Keratinocyte (primary cell): ENCODE results near the gene TMEM45B. TPM values are rescaled to one million over a fixed set of nuclear protein-coding genes. Genes with fewer than 3 reads are reported as not detected.
"Not testable (repeated sequence)": the region's sequence is repeated elsewhere in the genome, so short reads cannot be mapped to it uniquely, and the experiment has no call there.

Source experiments
- DNase-seq: peaks from one replicate; pipeline ENCODE4 v3.0.0-alpha.2; 2011; ENCODE audit warnings: low read depth, missing footprints, low spot score
- FAIRE-seq: peaks from 2 replicates; lab custom pipeline; 2011; peaks lifted over from hg19 to GRCh38; lab: Jason Lieb, UNC
- H2AFZ ChIP-seq: 2 replicates; pipeline ENCODE4 v1.6.0; 2012; ENCODE audit warnings: low read length, control low read depth, inconsistent platforms; ENCODE audit not compliant: control insufficient read depth
- H3K27ac ChIP-seq: 2 replicates; pipeline ENCODE4 v1.5.1; 2011; ENCODE audit warnings: low read length; ENCODE audit not compliant: control insufficient read depth, insufficient read depth
- H3K27me3 ChIP-seq: 3 replicates; pipeline ENCODE4 v1.6.0; 2011; ENCODE audit warnings: low read length; ENCODE audit not compliant: control insufficient read depth, insufficient read depth; ENCODE audit errors: extremely low read depth
- H3K36me3 ChIP-seq, 2 experiments: 2 replicates in 1 of 2; 3 replicates in 1 of 2; pipeline ENCODE4 v1.5.1; 2011; ENCODE audit warnings: low read length in 2 of 2, mild to moderate bottlenecking in 1 of 2; ENCODE audit not compliant: control insufficient read depth in 2 of 2, insufficient read depth in 2 of 2; ENCODE audit errors: extremely low read depth in 1 of 2
- H3K4me1 ChIP-seq: 3 replicates; pipeline ENCODE4 v1.5.1; 2011; ENCODE audit warnings: low read length; ENCODE audit not compliant: control insufficient read depth, insufficient read depth; ENCODE audit errors: extremely low read depth
- H3K4me2 ChIP-seq: 3 replicates; pipeline ENCODE4 v1.6.0; 2011; ENCODE audit warnings: low read depth, low read length; ENCODE audit not compliant: control insufficient read depth, insufficient read depth; ENCODE audit errors: extremely low read depth
- H3K4me3 ChIP-seq, 3 experiments: fragments of 200-600 bp in 1 of 3; sonication (generic) in 1 of 3; 2 replicates in 2 of 3; 3 replicates in 1 of 3; pipeline ENCODE4 v1.5.1; 2011 to 2016; ENCODE audit warnings: low read length in 3 of 3, mild to moderate bottlenecking in 3 of 3, control low read depth in 2 of 3, inconsistent platforms in 1 of 3, low read depth in 1 of 3, mixed read lengths in 1 of 3, mixed run types in 1 of 3, moderate library complexity in 1 of 3; ENCODE audit not compliant: control insufficient read depth in 2 of 3, insufficient read depth in 2 of 3; ENCODE audit errors: extremely low read depth in 1 of 3
- H3K79me2 ChIP-seq: 2 replicates; pipeline ENCODE4 v1.6.0; 2012; ENCODE audit warnings: low read length; ENCODE audit not compliant: control insufficient read depth, insufficient read depth
- H3K9ac ChIP-seq: 3 replicates; pipeline ENCODE4 v1.6.0; 2011; ENCODE audit warnings: low read length; ENCODE audit not compliant: control insufficient read depth, insufficient read depth; ENCODE audit errors: extremely low read depth
- H3K9me1 ChIP-seq: 3 replicates; pipeline ENCODE4 v1.6.0; 2011; ENCODE audit warnings: low read length; ENCODE audit not compliant: control insufficient read depth, insufficient read depth; ENCODE audit errors: extremely low read depth
- H3K9me3 ChIP-seq: 2 replicates; pipeline ENCODE4 v1.5.1; 2012; ENCODE audit warnings: low read depth, low read length; ENCODE audit not compliant: control insufficient read depth
- H4K20me1 ChIP-seq: 3 replicates; pipeline ENCODE4 v1.6.0; 2011; ENCODE audit warnings: low read length; ENCODE audit not compliant: control insufficient read depth, insufficient read depth; ENCODE audit errors: extremely low read depth
- EZH2 ChIP-seq: IDR thresholded peaks from one replicate; pipeline ENCODE4 v1.6.1; 2012; ENCODE audit warnings: inconsistent platforms, mild to moderate bottlenecking, low read length, moderate library complexity
- dilution Hi-C: fragments of 300-500 bp; cut with MboI; formaldehyde crosslinking; loops from one replicate; pipeline ENCODE4 v1.7.0; 2020; ENCODE audit warnings: low sequenced_read_pairs; ENCODE audit not compliant: extremely low pct_ligation_motif_present
- polyA plus RNA-seq, 5 experiments: library from polyadenylated mRNA; depleted of rRNA in 3 of 5; stranded (reverse) in 3 of 5; stranded (forward) in 1 of 5; unstranded in 1 of 5; fragments of >200 nt; gene quantifications; 1 replicate in 1 of 5; 2 replicates in 3 of 5; 3 replicates in 1 of 5; pipeline versions ENCODE4 v1.2.1 to v1.2.3, GENCODE V29; 2011 to 2012; ENCODE audit warnings: missing spikeins in 2 of 5, low read depth in 1 of 5, low replicate concordance in 1 of 5
- TF ChIP-seq, protein P1 (sequence below), 3 experiments: IDR thresholded peaks in 1 of 3; conservative IDR thresholded peaks in 1 of 3; optimal IDR thresholded peaks in 1 of 3; 2 replicates in 2 of 3; 3 replicates in 1 of 3; pipeline versions ENCODE3 to v1.5.1; 2011; ENCODE audit warnings: low read length in 3 of 3, mild to moderate bottlenecking in 3 of 3, moderate library complexity in 2 of 3, control low read depth in 1 of 3, inconsistent platforms in 1 of 3; ENCODE audit not compliant: insufficient read depth in 2 of 3; ENCODE audit errors: extremely low read depth in 1 of 3

The TMEM45B gene
- polyA plus RNA-seq, 1 donor (not counting 4 experiments of a cell fraction or from before 2014, with no cell fraction given): 2.6 TPM

DNA sequence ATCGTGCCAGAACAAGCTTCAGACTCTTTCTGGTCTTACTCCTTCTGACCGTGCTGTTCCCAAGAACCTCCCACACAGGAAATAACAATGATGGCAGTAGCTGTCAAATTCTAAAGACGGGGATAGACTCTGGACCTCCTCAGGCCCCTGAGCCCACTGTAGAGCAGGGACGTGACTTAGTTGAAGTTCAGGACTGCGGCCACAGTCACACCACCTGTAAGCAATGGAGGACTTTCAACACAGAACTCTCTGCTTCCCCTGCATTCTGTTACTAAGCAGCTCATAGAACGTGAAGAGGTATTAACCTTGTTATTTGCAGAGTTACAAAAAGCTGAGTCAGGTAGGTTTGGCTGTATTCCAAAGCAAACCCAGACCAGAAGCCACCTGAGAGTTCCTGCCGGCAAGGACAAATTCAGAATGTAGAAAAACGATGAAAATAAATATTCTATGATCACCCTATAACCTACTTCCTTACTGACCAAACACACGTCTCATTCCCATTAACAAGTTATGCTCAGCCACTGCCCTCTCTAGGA is 12.7 kb downstream of the TMEM45B start:
- no peak for TF ChIP-seq EZH2
- TF ChIP-seq, protein P1, sequence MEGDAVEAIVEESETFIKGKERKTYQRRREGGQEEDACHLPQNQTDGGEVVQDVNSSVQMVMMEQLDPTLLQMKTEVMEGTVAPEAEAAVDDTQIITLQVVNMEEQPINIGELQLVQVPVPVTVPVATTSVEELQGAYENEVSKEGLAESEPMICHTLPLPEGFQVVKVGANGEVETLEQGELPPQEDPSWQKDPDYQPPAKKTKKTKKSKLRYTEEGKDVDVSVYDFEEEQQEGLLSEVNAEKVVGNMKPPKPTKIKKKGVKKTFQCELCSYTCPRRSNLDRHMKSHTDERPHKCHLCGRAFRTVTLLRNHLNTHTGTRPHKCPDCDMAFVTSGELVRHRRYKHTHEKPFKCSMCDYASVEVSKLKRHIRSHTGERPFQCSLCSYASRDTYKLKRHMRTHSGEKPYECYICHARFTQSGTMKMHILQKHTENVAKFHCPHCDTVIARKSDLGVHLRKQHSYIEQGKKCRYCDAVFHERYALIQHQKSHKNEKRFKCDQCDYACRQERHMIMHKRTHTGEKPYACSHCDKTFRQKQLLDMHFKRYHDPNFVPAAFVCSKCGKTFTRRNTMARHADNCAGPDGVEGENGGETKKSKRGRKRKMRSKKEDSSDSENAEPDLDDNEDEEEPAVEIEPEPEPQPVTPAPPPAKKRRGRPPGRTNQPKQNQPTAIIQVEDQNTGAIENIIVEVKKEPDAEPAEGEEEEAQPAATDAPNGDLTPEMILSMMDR (optimal IDR thresholded peaks at IDR 0.05 in 1 of 3, IDR thresholded peaks at IDR 0.05 in 1 of 3, conservative IDR thresholded peaks at IDR 0.05 in 1 of 3; ENCODE audit: extremely low read depth in 1 of 3, insufficient read depth in 2 of 3, low read length in 3 of 3): no peak
- Histone ChIP-seq H3K4me1 (peaks cover 63% of the 10 kb centered on the region), H3K27me3 (no peaks in the 10 kb centered on the region), H3K9me1 (no peaks in the 10 kb centered on the region), H3K9me3 (no peaks in the 10 kb centered on the region), H3K27ac (peak overlapping the region; percentile 86), H3K79me2 (no peaks in the 10 kb centered on the region), H2AFZ (peak overlapping the region; percentile 55), H3K36me3 (no peaks in the 10 kb centered on the region), H4K20me1 (no peaks in the 10 kb centered on the region), H3K4me2 (peak overlapping the region; percentile 66), H3K4me3 (peak overlapping the region in 1 of 3 experiments; percentile 21), H3K9ac (peak overlapping the region; percentile 61)
- dilution Hi-C loops: no loop called here
- FAIRE-seq (no peak), DNase-seq (no peak)

DNA sequence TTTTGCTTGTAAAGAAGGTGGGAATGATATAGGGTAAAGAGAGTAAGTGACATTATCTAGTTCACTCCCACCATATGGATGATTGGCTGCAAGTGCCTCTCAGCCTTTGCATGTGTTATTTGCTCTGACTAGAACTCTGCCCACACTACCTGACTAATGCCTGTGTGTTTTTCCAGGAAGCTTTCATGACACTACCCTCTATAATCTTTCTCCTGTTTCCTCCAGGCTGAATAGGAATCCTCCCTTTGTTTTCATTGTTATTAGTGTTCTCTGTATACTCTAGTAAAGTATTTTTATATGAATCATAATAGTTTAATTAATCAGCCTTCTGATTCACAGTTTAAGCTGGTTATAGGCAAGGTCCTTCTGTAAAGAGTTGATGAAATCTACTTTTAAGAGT is 13.8 kb downstream of the TMEM45B start:
- dilution Hi-C loops, H3K79me2 ChIP-seq, H4K20me1 ChIP-seq, H3K4me3 ChIP-seq, H3K9me3 ChIP-seq, H2AFZ ChIP-seq, H3K27me3 ChIP-seq, H3K36me3 ChIP-seq, H3K9me1 ChIP-seq: not testable (repeated sequence)
- FAIRE-seq: peak; percentile 97
- DNase-seq: peak; percentile 62
- peak overlapping the region; percentile 22 for H3K4me2 ChIP-seq
- H3K9ac ChIP-seq: peak overlapping the region; percentile 55
- H3K27ac ChIP-seq: peak overlapping the region; percentile 86
- H3K4me1 ChIP-seq: peaks cover 55% of the 10 kb centered on the region

DNA sequence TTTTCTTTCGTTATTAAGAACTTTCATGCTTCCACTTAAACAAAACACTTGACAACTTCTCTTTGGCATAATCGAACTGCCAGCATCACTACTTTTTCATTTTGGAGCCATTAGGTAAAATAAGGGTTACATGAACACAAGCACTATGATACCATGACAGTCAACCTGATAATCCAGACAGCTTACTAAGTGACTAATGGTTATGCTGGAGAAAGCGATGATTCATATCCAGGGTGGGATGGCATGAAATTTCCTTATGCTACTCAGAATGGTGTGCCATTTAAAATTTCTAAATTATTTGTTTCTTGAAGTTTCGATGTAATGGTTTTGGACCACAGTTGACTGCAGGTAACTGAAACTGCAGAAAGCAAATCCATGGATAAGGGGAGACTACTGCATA is 15.6 kb downstream of the TMEM45B start:
- H3K79me2 ChIP-seq, H3K9me3 ChIP-seq, H3K4me2 ChIP-seq, H3K27me3 ChIP-seq, H4K20me1 ChIP-seq, DNase-seq, H3K36me3 ChIP-seq, H3K4me3 ChIP-seq, H3K9ac ChIP-seq, H3K9me1 ChIP-seq, dilution Hi-C loops, H2AFZ ChIP-seq: not testable (repeated sequence)
- peaks cover 43% of the 10 kb centered on the region for H3K4me1 ChIP-seq
- H3K27ac ChIP-seq: peak overlapping the region; percentile 67
- peak; percentile 87 for FAIRE-seq

DNA sequence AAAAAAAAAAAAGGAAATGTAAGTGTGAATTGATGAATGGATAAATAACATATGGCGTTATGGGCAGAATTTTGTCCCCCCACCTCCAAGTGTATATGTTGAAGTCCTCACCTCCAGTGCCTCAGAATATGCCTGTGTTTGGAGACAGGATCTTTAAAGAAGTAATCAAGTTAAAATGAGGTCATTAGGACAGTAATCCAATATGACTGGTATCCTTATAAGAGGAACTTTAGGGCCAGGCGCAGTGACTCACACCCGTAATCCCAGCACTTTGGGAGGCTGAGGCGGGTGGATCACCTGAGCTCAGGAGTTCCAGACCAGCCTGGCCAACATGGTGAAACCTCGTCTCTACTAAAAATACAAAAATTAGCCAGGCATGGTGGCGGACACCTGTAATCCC is 17.6 kb downstream of the TMEM45B start:
- DNase-seq: not testable (repeated sequence)

More for the DNA sequence above, 17.6 kb downstream of the TMEM45B start:
- FAIRE-seq, H3K4me2 ChIP-seq, H3K9me3 ChIP-seq, dilution Hi-C loops, H3K36me3 ChIP-seq, H3K79me2 ChIP-seq, H3K4me3 ChIP-seq, H4K20me1 ChIP-seq, H3K9me1 ChIP-seq, H2AFZ ChIP-seq, H3K9ac ChIP-seq, H3K27me3 ChIP-seq, H3K27ac ChIP-seq: not testable (repeated sequence)
- H3K4me1 ChIP-seq: peaks cover 38% of the 10 kb centered on the region
